ENCODE measurements around the gene MTFP1. TPM values are rescaled to one million over a fixed set of nuclear protein-coding genes. Genes with fewer than 3 reads are reported as not detected.
"Not testable (repeated sequence)": the region's sequence is repeated elsewhere in the genome, so short reads cannot be mapped to it uniquely, and the experiment has no call there.

MTFP1 gene
- total and polyA plus RNA-seq, 5 donors = 15.5 to 38.9 (median 21.1) TPM

DNA sequence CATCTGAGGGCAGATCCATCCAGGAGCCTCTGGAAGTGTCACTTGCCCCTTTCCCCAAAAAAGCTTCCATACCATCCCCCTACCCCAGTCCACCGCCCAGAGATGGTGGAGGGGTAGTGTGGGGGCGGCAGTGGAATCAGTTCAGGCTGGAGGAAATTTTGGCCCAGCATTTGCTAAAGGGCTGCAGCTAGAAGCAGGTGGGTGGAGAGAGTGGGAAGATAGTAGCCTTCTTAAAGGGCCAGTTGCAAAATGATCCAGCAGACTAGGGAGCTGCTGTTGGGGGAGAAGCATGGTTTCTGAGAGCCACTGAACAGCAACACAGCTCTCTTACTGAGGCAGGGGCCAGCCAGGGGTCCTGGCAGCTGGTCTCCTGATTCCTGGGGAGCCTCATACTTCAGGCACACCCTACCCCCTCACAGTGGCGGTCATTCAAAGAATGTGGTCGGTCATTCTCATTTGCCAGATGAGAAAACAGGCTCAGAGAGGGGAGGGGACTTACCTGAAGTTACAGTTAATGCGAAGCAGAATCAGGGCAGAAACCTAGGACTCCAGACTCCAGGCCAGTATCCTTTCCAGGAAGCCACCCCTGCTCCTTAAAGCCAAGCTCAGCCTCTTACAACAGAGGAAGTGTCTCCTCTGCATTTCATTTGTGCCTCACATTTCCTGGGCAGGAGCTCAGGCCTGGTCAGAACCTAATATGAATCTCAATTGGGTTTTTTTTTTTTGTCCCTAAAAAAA is 23.4 kb upstream of the MTFP1 start:
- 62% methylated on average over 5 of the region's 5 CpGs for WGBS
- Histone ChIP-seq H3K27ac (ENCODE audit: low read length) (no peak overlapping the region), H3K4me3 (ENCODE audit: low read length) (no peak overlapping the region), H3K9me3 (ENCODE audit: control insufficient read depth, low read length) (no peaks in the 10 kb centered on the region), H3K4me1 (ENCODE audit: control insufficient read depth, insufficient read depth, low read length) (no peaks in the 10 kb centered on the region), H3K27me3 (ENCODE audit: control insufficient read depth, insufficient read depth) (no peaks in the 10 kb centered on the region)
- DNase-seq = no peak
- ATAC-seq = no peak
- intact Hi-C loops (cut with DNase I) = no loop called here

DNA sequence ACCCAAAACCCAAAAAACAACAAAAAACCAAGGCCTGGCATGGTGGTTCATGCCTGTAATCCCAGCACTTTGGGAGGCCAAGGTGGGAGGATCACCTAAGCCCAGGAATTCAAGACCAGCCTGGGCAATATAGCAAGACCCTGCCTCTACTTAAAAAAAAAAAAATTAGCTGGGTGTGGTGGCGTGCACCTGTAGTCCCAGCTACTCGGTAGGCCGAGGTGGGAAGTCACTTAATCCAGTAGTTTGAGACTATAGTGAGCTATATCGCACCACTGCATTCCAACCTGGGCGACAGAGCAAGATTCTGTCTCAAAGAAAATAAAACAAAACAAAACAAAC is 22.8 kb upstream of the MTFP1 start:
- H3K4me1 ChIP-seq (ENCODE audit: control insufficient read depth, insufficient read depth, low read length); H3K4me3 ChIP-seq (ENCODE audit: low read length); H3K9me3 ChIP-seq (ENCODE audit: control insufficient read depth, low read length); ATAC-seq; H3K27ac ChIP-seq (ENCODE audit: low read length); H3K27me3 ChIP-seq (ENCODE audit: control insufficient read depth, insufficient read depth); DNase-seq; intact Hi-C loops (cut with DNase I): not testable (repeated sequence)
- WGBS = 97% methylated on average over 5 of the region's 5 CpGs

DNA sequence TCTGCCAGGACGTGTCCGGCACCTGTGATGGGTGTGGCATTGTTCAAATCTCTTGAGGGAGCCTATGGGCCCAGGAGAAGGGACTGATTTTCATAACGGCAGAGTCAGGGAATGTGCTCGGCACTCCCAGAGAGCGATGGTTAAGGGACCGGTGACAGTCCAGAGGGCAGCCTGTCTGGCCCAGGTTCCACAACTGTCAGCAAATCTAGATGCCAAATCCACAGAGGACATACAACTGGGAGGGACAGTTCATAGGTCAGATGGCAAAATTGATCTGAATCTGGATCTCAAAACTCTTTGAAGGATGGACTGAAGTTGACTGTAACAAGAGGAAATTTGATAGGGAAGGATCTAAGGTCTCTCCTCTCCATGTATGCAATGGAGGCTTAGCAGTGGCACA is 21.3 kb upstream of the MTFP1 start:
- 83% methylated on average over 6 of the region's 6 CpGs for whole genome bisulfite sequencing
- ATAC-seq (no peak), DNase-seq (no peak)
- no peak overlapping the region for H3K4me3 ChIP-seq (ENCODE audit: low read length)
- H3K27ac ChIP-seq (ENCODE audit: low read length) = no peak overlapping the region
- H3K27me3 ChIP-seq (ENCODE audit: control insufficient read depth, insufficient read depth) = no peaks in the 10 kb centered on the region
- intact Hi-C loops (cut with DNase I) = no loop called here
- H3K4me1 ChIP-seq (ENCODE audit: control insufficient read depth, insufficient read depth, low read length) = no peaks in the 10 kb centered on the region
- H3K9me3 ChIP-seq (ENCODE audit: control insufficient read depth, low read length) = no peaks in the 10 kb centered on the region

DNA sequence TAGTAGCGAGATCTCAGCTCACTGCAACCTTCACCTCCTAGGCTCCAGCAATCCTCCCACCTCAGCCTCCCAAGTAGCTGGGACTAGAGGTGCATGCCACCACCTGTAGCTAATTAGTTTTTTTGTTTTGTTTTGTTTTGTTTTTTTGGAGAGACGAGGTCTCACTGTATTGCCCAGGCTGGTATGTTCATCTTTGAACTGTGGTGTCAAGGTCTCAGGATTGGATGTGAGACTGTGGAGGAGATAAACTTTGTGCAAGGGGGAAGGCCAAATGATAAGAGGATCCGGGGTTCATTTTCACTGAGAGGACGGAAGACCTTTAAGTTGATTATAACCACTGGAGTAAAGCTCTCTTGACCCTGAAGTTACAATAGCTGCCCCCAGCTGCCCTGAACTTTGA is 19.8 kb upstream of the MTFP1 start:
- no peak for DNase-seq
- Histone ChIP-seq H3K9me3 (ENCODE audit: control insufficient read depth, low read length) (no peaks in the 10 kb centered on the region), H3K27me3 (ENCODE audit: control insufficient read depth, insufficient read depth) (no peaks in the 10 kb centered on the region), H3K4me1 (ENCODE audit: control insufficient read depth, insufficient read depth, low read length) (no peaks in the 10 kb centered on the region), H3K27ac (ENCODE audit: low read length) (no peak overlapping the region), H3K4me3 (ENCODE audit: low read length) (no peak overlapping the region)
- intact Hi-C loops (cut with DNase I) = no loop called here
- ATAC-seq = no peak
- 52% methylated on average over 4 of the region's 4 CpGs for WGBS

DNA sequence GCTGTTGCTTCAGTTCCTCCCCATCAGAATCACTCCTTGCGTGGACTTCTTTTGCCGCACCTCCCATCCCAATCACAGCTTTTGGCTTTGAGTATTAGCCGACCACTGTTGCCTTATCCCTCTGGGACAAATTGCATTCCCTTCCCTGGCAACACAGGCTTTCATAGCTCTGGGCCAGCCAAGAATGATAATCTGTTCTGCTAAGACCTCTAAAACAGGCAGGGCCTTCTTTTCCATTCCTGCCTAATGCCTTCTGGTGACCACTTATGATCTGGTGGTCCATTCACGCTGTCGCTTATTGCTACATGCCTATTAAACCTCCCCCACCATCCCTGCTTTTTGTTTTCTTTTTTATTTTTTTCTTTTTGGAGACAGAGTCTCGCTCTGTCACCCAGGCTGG is 19.2 kb upstream of the MTFP1 start:
- no peaks in the 10 kb centered on the region for H3K27me3 ChIP-seq (ENCODE audit: control insufficient read depth, insufficient read depth)
- intact Hi-C loops (cut with DNase I) = no loop called here
- no peaks in the 10 kb centered on the region for H3K4me1 ChIP-seq (ENCODE audit: control insufficient read depth, insufficient read depth, low read length)
- 67% methylated on average over 6 of the region's 6 CpGs for WGBS
- ATAC-seq (no peak), DNase-seq (no peak)
- H3K4me3 ChIP-seq (ENCODE audit: low read length) = no peak overlapping the region
- H3K27ac ChIP-seq (ENCODE audit: low read length) = no peak overlapping the region
- no peaks in the 10 kb centered on the region for H3K9me3 ChIP-seq (ENCODE audit: control insufficient read depth, low read length)

DNA sequence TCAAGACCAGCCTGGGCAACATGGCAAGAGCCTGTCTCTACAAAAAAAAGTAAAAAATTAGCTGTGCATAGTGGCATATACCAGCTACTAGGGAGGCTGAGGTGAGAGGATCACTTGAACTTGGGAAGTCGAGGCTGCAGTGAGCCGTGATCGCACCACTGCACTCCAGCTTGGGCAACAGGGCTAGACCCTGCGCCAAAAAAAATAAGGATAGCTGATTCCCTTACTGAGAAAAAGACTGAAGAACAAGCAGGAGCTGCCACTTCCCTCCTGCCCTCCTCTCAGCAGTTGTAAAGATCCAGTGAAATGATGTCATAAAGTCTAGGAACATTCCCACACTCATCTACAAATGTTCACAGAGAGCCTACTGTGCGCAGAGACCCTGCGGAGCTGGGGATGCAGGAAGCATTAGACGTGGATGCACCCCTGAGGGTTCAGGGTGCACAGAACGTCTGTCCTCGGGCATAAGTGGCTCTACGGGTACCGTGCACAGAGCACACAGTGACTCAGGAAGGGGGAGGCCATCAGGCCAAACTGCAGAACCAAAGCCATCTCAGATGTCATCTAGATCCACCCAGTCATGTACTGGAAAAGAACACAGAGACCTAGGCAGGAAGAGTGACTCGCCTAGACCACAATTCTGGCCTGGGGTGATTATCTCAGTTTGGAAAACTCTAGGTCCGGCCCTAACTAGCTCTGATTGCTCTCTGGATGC is 17.0 kb upstream of the MTFP1 start:
- 80% methylated on average over 13 of the region's 13 CpGs for WGBS
- no peak overlapping the region for H3K27ac ChIP-seq (ENCODE audit: low read length)
- no peak overlapping the region for H3K4me3 ChIP-seq (ENCODE audit: low read length)
- no peaks in the 10 kb centered on the region for H3K4me1 ChIP-seq (ENCODE audit: control insufficient read depth, insufficient read depth, low read length)
- intact Hi-C loops (cut with DNase I) = no loop called here
- ATAC-seq = peak; percentile 16 to 89
- H3K27me3 ChIP-seq (ENCODE audit: control insufficient read depth, insufficient read depth) = no peaks in the 10 kb centered on the region
- no peak for DNase-seq
- no peaks in the 10 kb centered on the region for H3K9me3 ChIP-seq (ENCODE audit: control insufficient read depth, low read length)

DNA sequence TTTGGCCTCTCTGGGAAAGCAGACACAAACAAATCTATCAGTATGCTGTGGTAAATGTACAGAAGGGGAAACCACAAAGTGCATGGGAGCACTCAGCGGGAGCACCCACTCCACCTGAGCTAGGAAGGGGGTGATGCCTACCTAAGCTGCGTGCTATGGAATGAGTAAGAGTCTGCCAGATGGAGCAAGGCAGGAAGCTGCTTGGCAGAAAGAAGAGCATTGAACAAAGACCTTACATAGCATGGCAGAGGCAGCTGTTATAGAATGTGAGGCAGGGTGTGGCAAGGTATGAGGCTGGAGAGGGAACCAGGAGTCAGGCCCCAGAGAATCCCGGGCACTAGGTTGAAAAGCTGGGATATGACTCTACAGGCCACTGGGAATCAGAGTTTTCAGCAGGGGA is 13.8 kb upstream of the MTFP1 start:
- 85% methylated on average over 3 of the region's 3 CpGs for WGBS
- no peaks in the 10 kb centered on the region for H3K27me3 ChIP-seq (ENCODE audit: control insufficient read depth, insufficient read depth)
- intact Hi-C loops (cut with DNase I) = no loop called here
- no peaks in the 10 kb centered on the region for H3K9me3 ChIP-seq (ENCODE audit: control insufficient read depth, low read length)
- ATAC-seq (no peak), DNase-seq (no peak)
- no peak overlapping the region for H3K4me3 ChIP-seq (ENCODE audit: low read length)
- H3K4me1 ChIP-seq (ENCODE audit: control insufficient read depth, insufficient read depth, low read length) = no peaks in the 10 kb centered on the region
- no peak overlapping the region for H3K27ac ChIP-seq (ENCODE audit: low read length)

DNA sequence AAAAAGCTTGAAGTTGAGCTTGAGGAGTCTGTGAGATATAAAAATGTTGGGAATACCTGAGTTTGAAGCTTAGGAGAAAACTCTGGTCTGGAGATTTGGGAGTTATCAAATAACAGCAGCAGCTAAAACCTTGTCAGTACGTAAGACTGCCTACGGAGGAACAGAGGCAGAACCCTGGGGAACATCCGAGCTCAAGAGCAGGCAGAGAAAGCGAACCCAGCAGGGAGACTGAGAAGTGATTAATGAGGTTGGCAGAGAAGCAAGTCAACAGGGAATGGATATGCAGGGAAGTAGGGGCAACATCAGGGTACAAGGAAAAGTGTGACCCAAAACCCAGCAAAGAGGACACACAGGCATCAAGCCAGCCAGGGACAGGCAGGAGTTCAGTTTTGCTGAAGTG is 12.6 kb upstream of the MTFP1 start:
- WGBS = 86% methylated on average over 4 of the region's 4 CpGs
- no peaks in the 10 kb centered on the region for H3K9me3 ChIP-seq (ENCODE audit: control insufficient read depth, low read length)
- ATAC-seq = no peak

DNA sequence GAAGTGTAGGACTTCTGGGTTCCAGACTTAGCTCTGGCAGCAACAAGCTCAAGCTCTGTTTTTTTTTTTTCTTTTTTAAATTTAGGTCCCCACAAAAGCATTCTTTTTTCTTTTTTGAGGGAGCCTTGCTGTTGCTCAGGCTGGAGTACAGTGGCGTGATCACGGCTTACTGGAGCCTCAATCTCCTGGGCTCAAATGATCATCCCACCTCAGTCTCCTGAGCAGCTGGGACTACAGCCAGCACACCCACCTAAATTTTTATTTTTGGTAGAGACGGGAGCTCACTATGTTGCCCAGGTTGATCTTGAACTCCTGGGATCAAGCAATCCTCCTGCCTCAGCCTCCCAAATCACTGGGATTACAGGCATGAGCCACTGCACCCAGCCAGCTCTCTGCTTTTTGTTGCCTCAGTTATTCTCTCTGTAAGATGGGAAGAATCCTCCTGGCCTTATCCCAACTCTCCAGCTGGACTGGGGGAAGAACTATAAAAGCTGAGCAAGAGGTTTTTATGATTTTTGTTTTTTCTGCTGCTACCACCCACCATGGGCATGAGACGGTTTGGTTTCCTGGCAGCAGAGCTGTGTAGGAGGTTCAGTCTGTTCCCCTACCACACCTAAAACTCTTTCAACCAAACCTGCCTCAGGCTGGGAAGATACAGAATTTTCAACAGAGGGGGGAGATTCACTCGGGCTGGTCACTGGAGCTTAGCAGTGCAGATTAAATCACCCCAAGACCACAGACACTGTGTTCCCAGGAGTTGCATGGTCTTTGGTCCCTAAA is 11.6 kb upstream of the MTFP1 start:
- Histone ChIP-seq H3K27me3 (ENCODE audit: control insufficient read depth, insufficient read depth) (no peaks in the 10 kb centered on the region), H3K27ac (ENCODE audit: low read length) (no peak overlapping the region), H3K9me3 (ENCODE audit: control insufficient read depth, low read length) (no peaks in the 10 kb centered on the region), H3K4me3 (ENCODE audit: low read length) (no peak overlapping the region), H3K4me1 (ENCODE audit: control insufficient read depth, insufficient read depth, low read length) (no peaks in the 10 kb centered on the region)
- DNase-seq (no peak), ATAC-seq (no peak)
- intact Hi-C loops (cut with DNase I) = no loop called here
- WGBS = 80% methylated on average over 5 of the region's 5 CpGs

More for the DNA sequence above, 12.6 kb upstream of the MTFP1 start:
- H3K4me1 ChIP-seq (ENCODE audit: control insufficient read depth, insufficient read depth, low read length) = no peaks in the 10 kb centered on the region
- H3K27me3 ChIP-seq (ENCODE audit: control insufficient read depth, insufficient read depth) = no peaks in the 10 kb centered on the region
- intact Hi-C loops (cut with DNase I) = no loop called here
- H3K27ac ChIP-seq (ENCODE audit: low read length) = no peak overlapping the region
- H3K4me3 ChIP-seq (ENCODE audit: low read length) = no peak overlapping the region
- no peak for DNase-seq

DNA sequence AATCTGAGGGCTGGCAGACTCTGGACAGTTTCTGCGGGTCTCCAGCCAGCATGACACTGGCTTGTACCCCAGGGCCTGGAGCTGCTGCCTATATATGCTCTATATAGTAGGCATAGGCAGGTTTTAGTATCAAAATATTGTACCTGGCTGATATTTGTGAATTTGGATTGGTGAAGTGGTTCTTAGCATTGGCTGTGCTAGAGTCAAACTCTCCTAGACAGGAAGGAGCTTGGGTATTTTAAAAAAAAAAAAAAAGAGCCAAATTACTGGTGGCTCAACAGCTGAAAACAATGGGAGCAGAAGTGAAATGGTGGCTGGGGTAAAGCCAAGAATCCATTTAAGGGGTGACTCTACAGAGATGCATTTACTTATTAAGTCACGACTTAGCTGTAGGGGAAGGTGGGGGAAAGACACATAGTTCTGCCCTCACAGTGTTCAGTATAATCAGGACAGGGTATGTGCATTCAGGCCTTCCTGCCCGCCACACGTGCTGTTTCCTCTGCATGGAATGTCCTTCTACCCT is 11.0 kb upstream of the MTFP1 start:
- WGBS = 81% methylated on average over 4 of the region's 4 CpGs
- no peaks in the 10 kb centered on the region for H3K4me1 ChIP-seq (ENCODE audit: control insufficient read depth, insufficient read depth, low read length)
- H3K27ac ChIP-seq (ENCODE audit: low read length) = no peak overlapping the region
- no peaks in the 10 kb centered on the region for H3K9me3 ChIP-seq (ENCODE audit: control insufficient read depth, low read length)
- intact Hi-C loops (cut with DNase I) = no loop called here
- no peaks in the 10 kb centered on the region for H3K27me3 ChIP-seq (ENCODE audit: control insufficient read depth, insufficient read depth)
- DNase-seq = no peak
- H3K4me3 ChIP-seq (ENCODE audit: low read length) = no peak overlapping the region
- ATAC-seq = no peak

DNA sequence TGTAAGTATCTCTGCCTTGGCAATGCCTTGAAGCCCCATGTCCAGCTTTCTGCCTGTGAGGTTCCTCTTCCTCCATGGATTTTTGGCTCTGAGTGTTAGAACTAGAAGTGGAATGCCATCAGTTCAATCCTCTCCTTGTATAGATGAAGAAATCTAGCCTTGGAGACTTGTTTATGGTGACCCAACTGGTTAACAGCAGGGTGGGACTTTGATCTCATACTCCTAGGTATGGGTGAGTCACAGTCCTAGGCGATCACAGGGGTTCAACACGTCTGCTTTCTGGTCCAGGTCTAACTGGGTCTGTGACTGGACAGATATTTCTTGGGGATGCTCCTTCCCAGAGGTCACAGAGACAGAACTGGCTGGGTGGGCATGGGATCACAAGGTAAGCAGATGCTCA is 9.2 kb upstream of the MTFP1 start:
- H3K27ac ChIP-seq (ENCODE audit: low read length) = no peak overlapping the region
- no peak for ATAC-seq
- no peaks in the 10 kb centered on the region for H3K9me3 ChIP-seq (ENCODE audit: control insufficient read depth, low read length)
- no peaks in the 10 kb centered on the region for H3K4me1 ChIP-seq (ENCODE audit: control insufficient read depth, insufficient read depth, low read length)
- DNase-seq = no peak
- whole genome bisulfite sequencing = 85% methylated on average over 2 of the region's 2 CpGs
- no peaks in the 10 kb centered on the region for H3K27me3 ChIP-seq (ENCODE audit: control insufficient read depth, insufficient read depth)
- no peak overlapping the region for H3K4me3 ChIP-seq (ENCODE audit: low read length)
- intact Hi-C loops (cut with DNase I) = no loop called here

Data from right cardiac atrium (tissue), 5 donors.